Vagina (tissue), 2 donors: ENCODE results near the gene ALDH2. TPM values are rescaled to one million over a fixed set of nuclear protein-coding genes. Genes with fewer than 3 reads are reported as not detected.

Experiments used
- DNase-seq, 2 donors: peaks; one replicate each; pipeline ENCODE4 v3.0.0-alpha.2; 2017; ENCODE audit errors: extremely low spot score in 2 of 2
- H3K27ac ChIP-seq: fragments of 200-600 bp; sonication (generic); one replicate; pipeline ENCODE4 v1.5.1; 2019
- H3K27me3 ChIP-seq: fragments of 200-600 bp; sonication (generic); one replicate; pipeline ENCODE4 v1.5.1; 2019
- H3K36me3 ChIP-seq, 2 donors: fragments of 200-600 bp; sonication (generic); one replicate each; pipeline ENCODE4 v1.5.1; 2017 to 2019
- H3K4me1 ChIP-seq: fragments of 200-600 bp; sonication (generic); one replicate; pipeline ENCODE4 v1.5.1; 2019
- H3K4me3 ChIP-seq, 2 donors: fragments of 200-600 bp; sonication (generic); 1 replicate in 1 of 2; 2 replicates in 1 of 2; pipeline ENCODE4 v1.5.1; 2016 to 2019
- H3K9me3 ChIP-seq: fragments of 200-600 bp; sonication (generic); one replicate; pipeline ENCODE4 v1.5.1; 2019
- CTCF ChIP-seq, 3 experiments: fragments of 450-650 bp in 2 of 3; fragments of 200-600 bp in 1 of 3; sonication (generic) in 1 of 3; IDR thresholded peaks; one replicate each; pipeline ENCODE4 v1.5.1; 2017 to 2019; ENCODE audit warnings: antibody characterized with exemption in 3 of 3, mild to moderate bottlenecking in 2 of 3, moderate library complexity in 2 of 3
- POLR2A ChIP-seq, 2 donors: fragments of 450-650 bp; IDR thresholded peaks; one replicate each; pipeline ENCODE4 v1.6.1; 2017; ENCODE audit warnings: antibody characterized with exemption in 2 of 2, mild to moderate bottlenecking in 2 of 2, moderate library complexity in 2 of 2
- POLR2AphosphoS5 ChIP-seq, 2 donors: sonication (generic); formaldehyde crosslinking; IDR thresholded peaks; one replicate each; pipeline ENCODE4 v1.9.0; 2017; ENCODE audit warnings: antibody characterized with exemption in 2 of 2, mild to moderate bottlenecking in 2 of 2, low read depth in 1 of 2; ENCODE audit not compliant: insufficient read depth in 1 of 2
- intact Hi-C: fragments of 100-400 bp; cut with DNase I; formaldehyde crosslinking; loops from one replicate; pipeline ENCODE4 v1.15.1; 2023
- microRNA-seq: library from miRNA; unstranded; fragments of <30 nt; microRNA quantifications from one replicate; pipeline ENCODE4, GENCODE V29; 2017; ENCODE audit warnings: borderline number of aligned reads, borderline replicate concordance
- small RNA-seq: library from RNA; depleted of rRNA; stranded (forward); fragments of <200 nt; gene quantifications from one replicate; pipeline ENCODE3, GENCODE V24; 2016
- total RNA-seq: library from RNA; depleted of rRNA; stranded (reverse); fragments of >200 nt; gene quantifications from one replicate; pipeline ENCODE4 v1.2.3, GENCODE V29; 2016

ALDH2 gene
- total RNA-seq, 1 donor from 2014 or later, result 97.2 TPM

DNA sequence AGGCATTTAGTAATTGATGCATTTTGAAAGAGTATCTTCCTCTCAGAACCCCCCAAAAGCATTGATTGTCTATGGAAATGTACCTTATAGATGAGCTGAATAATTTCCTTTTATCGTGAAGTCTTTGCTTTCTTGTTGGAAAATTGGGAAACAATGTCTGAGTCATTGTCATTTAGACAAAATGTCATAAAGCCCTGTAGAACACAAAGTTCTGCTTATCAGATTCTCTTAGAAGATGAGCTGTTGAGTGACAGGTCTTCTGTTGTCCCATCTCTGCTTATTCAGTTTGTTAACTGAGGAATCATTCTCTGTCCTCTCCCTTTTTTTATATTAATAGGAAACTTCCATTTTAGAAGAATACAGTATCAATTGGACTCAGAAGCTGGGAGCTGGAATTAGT, 98.2 kb downstream of the ALDH2 start:
- Histone ChIP-seq H3K9me3 (no peaks in the 10 kb centered on the region), H3K36me3 (peaks cover 0 to 33% of the 10 kb centered on the region in 2 donors), H3K4me1 (no peaks in the 10 kb centered on the region), H3K27me3 (no peaks in the 10 kb centered on the region), H3K27ac (no peak overlapping the region), H3K4me3 (no peak overlapping the region)
- no peak for DNase-seq
- intact Hi-C loops, result no loop called here
- TF ChIP-seq POLR2AphosphoS5 (IDR thresholded peaks at IDR 0.05; ENCODE audit: insufficient read depth in 1 of 2, low read depth in 1 of 2) (no peak), CTCF (IDR thresholded peaks at IDR 0.05) (no peak), POLR2A (IDR thresholded peaks at IDR 0.05) (no peak)

Small RNA genes lying within 50 kb of the gene (microRNA-seq; reads per million reads assigned to microRNA genes)
- gene MIR6761, result not detected

Small RNA genes lying within 50 kb of the gene (small RNA-seq; reads per million reads assigned to genes)
- 0.69 reads per million for gene MIR6761

Other genes with a start within 250 kb of the ALDH2 start
- 70.2 TPM for gene ATXN2, start 167.6 kb upstream of the ALDH2 start, total RNA-seq
- 14.0 TPM for gene BRAP, start 81.0 kb upstream of the ALDH2 start, total RNA-seq
- gene ACAD10, start 80.9 kb upstream of the ALDH2 start, total RNA-seq, result 26.5 TPM
- gene MAPKAPK5, start 75.3 kb downstream of the ALDH2 start, total RNA-seq, result 35.1 TPM
- 11.5 TPM for gene TMEM116, start 246.2 kb downstream of the ALDH2 start, total RNA-seq
- 26.5 TPM for gene ERP29, start 246.5 kb downstream of the ALDH2 start, total RNA-seq